Glomerular visceral epithelial cell (primary cell): ENCODE measurements around the gene PIGBOS1.
A peak's percentile ranks its signal among the peaks of the same experiment; 100 is the strongest.
"Not testable (repeated sequence)": the region's sequence is repeated elsewhere in the genome, so short reads cannot be mapped to it uniquely, and the experiment has no call there.

ENCODE experiments used
- DNase-seq: peaks from one replicate; pipeline ENCODE4 v3.0.0-alpha.2; 2016; ENCODE audit errors: extremely low spot score

The PIGBOS1 gene

DNA sequence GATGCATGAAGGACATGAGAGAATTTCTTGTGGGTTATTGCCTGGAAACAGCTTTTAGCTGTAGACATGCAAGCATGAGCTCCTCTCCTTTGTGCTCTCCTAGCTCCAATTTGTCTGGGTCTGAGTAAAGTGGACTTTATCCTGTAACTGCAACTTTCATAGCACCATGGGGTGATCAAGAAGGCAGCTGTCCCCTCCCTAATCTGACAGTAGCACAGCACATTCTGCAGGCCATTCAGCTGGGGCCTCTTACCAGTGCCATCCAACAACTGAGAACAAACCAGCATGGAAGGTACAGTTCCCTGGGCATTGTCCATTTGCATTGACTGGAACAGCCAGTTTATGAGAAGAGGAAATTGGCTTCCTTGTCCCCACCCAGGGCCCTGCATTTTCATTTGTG lies 21.6 kb downstream of the PIGBOS1 start:
- no peak for DNase-seq

DNA sequence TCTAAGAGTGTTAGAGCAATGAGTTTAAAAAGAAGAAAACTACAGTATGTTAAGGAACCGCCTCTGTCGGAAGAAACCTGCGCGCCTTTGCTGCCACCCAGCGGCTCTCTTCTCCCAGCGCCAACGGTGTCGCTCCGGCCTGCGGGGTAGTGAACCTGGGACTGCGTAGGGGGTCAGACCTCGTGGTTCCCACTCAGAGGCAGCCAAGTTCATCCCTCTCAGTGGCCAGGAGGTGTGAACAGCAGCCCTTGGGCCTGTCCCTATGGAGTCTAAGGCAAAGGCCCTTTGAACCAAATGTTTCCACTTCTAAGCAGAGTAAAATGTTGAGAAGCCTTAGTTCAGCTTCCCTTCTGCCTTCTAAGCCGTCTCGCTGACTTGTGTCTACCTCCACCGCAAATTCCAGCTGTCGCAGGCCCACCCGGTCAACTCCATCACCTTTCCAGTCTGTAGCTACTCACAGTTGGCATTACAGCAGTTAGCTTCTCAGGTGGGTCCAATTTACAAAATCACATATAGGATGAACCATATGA lies 28.3 kb downstream of the PIGBOS1 start:
- peak; percentile 82 for DNase-seq

DNA sequence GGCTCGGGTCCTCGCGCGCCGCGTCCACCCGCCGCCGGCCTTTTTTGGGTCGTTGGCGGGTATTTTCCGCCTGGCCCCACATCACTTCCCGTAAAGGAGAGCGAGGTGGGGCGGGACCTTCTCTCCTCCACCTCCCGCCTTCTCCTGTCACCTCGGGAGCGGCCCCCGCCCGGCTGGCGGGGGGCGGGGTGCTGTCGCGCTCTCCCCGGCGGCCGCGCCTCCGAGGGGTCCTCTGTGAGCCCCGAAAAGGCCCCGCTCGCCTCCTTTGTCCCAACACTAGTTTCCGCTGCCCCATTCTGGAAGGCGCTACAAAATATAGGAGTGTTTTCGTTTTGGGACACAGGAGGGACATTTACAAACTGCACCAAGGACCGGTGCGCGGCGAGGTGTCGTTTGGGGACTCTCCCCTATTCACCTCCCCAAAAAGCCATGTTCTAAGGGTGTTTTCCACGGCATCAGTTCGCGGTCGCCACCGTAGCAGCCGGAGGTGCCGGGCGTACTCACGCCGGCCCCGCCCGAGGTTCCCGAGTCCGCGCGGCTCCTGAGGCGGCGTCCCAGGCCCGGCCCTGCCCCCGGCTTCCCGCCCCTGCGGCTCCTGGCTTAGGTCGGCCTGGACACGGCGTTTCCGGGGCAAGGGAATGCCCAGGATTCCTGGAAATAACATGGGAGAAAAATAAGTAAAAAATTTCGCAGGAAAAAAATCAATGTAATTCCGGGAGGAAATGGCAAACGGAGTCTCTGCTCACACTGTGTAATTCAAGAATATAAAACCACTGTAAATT lies 29.0 kb downstream of the PIGBOS1 start, which contains the start of gene RAB27A:
TSS of gene RAB27A (minus strand) at position 68 of the 782 bp plus-strand sequence. CDS start 54,879 bp downstream, outside the sequence.
- DNase-seq = peak; percentile 83

DNA sequence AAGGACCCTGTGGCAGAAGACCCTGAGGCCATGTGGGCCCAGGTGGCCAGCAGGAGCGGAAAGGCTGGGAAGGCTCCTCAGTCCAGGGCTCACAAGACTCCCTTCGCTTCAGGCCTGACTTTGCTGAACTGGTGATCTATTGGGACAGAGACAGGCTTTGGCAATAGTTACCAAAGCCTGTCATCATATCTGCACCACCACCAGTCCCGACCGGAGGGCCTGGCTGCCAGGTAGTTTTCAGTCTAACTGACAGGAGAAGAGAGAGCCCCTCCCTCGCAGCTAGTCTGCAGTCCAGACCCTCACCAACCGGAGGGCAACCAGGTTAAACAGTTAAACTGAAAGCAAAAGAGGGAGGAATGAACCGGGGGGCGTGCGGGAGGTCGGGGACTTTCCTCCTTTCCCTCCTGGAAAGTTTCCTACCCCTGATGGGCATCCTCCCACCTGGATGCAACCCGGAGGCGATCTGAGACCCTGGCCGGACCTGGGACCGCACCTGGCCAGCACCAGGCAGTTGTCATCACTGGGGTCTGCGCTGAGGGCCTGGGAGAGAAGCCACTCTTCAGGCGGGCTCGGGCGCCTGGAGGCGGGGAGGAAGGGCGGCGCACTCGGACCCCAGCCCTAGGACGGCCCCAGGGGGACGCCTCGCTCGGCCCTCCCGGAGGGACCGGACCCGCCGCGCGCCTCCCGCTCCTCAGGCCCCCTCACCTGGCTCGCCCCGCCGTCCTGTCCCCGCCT lies 29.7 kb downstream of the PIGBOS1 start:
- peak; percentile 30 for DNase-seq

DNA sequence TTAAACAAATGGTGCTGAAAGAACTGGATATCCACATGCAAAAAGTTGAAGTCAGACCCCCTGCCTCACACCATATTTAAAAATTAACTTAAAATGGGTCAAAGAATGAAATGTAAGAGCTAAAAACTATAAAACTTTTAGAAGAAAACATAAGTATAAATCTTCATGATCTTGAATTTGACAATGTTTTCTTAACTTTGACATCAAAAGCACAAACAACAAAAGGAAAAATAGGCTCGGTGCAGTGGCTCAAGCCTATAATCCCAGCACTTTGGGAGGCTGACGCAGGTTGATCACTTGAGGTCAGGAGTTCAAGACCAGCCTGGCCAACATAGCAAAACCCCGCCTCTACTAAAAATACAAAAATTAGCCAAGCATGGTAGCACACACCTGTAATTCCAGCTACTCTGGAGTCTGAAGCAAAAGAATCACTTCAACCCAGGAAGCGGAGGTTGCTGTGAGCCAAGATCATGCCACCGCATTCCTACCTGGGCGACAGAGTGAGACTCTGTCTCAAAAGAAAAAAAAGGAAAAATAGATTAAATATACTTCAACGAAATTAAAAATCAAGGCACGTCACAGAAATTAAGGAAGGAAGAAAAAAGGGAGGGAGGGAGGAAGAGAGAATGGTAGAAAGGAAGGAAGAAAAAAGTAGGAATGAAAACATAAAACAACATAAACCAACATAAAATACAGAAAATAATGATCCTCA lies 30.8 kb downstream of the PIGBOS1 start:
- DNase-seq = no peak

DNA sequence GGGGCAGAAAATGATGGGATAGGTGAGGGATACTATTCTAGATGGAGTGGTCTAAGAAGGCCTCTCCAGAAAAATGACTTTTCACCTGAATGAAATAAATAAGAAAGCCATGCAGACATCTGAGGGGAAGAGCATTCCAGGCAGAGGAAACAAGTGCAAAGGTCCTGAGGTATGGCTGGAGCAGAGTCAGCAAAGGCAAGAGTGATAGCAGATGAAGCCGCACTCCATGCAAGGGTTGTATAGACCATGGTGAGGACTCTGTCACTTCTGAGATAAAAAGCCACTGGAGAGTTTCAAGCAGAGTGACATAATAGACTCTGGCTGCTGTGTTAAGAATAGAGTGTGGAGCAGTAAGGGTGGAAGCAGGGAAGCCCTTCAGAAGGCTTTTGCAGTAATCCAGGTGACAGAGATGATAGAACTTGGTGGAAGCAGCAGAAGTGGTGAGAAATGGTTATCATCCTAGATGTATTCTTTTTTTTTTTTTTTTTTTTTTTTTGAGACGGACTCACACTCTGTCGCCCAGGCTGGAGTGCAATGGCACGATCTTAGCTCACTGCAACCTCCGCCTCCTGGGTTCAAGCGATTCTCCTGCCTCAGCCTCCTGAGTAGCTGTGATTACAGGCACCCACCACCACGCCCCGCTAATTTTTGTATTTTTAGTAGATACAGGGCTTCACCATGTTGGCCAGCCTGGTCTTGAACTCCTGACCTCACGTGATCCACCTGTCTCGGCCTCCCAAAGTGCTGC lies 32.3 kb downstream of the PIGBOS1 start:
- DNase-seq = not testable (repeated sequence)

DNA sequence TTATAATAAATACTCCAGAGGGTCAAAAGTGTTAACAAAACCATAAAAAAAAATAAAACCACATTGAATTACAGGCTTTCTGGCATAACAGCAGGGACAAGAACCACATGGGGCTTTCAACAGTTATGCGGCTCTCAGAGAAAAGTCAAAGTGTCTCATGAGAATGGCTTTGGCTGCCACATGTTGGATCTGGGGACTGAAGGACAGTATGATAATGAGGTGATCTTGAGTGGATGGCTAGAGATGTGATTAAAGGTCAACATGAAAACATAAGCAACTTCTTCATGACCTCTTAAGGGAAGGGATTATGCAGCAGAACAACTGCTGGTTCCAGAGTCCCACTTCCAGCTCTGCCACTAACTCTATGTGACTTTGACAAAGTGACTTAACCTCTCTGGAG lies 34.5 kb downstream of the PIGBOS1 start:
- DNase-seq = no peak

DNA sequence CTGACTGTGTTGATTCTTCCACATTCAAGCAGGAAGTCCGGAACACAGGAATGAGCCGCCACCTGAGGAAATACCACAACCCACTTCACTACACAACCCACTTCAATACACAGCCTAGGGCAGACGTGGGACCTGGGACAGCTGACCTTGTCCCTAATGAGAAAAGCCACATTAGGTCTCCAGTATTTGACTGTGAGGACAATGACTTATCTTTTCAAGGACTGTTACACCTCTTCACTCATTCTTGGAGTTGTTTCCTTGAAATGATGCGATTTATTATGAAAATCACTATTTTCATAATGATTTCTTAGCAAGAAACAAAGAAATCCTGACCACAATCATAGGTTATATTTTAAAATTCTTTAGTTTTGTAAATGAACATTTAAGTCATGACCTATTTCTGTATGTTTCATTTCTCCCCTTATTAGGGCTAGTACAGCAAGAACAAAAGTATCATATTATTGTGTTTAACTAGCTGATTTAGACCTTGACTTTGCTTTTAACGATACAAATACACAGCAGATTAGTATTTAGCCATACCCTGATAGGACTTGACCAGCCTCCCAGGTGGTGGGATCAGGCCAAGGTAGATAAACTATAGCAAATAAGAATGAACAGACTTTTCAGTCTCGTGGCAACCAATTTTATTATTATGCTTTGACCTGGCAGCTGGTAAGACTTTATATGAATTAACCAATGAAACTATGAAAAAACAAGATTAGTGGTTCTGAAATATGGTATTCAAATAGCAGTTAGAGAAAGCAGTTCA lies 35.4 kb downstream of the PIGBOS1 start:
- no peak for DNase-seq

DNA sequence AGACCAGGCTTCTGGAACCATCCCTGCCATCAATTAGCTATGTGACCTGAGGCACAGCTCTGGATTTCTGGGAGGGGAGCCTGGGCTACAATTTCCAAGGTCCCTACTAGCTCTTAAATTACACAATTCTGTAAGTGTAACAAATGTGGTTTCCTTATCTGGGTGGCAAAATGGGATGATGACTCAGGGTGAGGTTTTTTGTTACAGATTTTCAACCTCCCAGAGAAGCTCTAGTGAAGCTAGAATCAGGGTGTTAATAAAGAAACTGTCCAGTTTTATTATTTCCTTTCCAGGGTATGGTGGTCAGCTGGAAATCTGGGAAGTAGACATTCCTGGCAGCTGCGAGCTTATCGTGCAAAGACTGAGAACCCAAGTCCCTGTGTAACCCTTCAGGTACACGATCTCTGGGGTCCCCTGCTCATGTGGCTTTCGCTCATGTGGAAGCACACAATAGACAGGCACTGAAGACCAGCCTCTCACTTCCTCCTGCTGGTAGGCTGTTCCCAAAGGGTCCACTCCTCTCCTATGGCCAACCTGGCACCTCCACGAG lies 36.6 kb downstream of the PIGBOS1 start:
- peak; percentile 77 for DNase-seq

DNA sequence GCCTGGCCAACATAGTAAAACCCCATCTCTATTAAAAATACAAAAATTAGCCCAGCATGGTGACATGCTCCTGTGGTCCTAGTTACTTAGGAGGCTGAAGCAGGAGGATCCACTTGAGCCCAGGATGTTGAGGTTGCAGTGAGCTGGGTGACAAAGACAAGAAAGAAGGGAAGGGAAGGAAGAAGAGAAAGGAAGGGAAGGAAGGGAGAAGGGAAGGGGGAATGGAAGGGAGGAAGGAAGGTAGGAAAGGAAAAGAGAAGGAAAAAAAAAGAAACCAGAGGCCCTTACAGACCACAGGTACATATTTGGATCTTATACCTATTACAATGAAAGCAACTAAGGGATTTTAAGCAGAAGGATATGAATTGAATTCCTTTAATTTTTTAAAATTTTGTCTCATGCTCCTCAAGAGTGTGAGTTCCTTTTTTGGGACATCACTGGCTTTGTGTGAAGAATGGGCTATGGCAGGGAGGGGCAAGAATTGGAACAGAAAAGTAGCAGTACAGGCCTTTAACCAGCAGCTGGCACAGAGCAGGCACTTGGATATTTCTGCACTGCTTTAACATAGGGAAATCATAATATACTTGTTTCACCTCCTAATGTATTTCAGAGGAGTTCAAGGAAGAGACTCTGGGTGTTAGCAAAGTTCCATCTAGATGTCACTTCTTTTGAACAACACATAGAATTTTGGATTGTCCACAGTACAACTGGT lies 37.2 kb downstream of the PIGBOS1 start:
- DNase-seq = no peak

DNA sequence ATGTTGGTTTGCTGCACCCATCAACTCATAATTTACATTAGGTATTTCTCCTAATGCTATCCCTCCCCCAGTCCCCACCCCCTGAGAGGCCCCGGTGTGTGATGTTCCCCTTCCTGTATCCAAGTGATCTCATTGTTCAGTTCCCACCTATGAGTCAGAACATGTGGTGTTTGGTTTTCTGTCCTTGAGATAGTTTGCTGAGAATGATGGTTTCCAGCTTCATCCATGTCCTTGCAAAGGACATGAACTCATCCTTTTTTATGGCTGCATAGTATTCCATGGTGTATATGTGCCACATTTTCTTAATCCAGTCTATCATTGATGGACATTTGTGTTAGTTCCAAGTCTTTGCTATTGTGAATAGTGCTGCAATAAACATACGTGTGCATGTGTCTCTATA lies 38.3 kb downstream of the PIGBOS1 start:
- peak; percentile 42 for DNase-seq

DNA sequence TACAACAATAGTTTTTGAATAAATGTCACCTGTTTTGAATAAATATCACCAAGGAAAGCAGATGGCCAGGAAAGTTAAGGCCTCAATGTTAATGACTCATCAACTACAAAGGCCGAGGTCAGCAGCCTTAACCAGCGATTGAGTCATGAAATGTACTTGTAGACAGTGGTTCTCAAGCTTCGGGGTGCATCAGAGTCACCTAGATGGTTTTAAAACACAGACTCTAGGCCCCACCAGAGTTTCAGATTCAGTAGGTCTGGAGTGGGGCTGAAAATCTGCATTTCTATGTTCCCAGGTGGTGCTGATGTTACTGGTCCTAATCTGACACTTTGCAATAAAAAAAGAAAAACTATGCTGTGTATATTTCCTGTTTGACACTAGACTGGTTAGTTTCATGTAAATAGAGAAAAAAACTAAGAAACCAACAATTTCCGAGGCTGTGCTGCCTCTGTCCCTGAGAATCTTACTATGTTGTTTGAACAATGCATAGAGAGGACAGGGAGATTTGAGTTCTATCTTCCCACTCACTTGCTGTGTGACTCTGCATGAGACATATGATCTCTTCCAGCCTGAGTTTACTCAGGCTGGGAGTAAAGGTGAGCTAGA lies 39.1 kb downstream of the PIGBOS1 start:
- DNase-seq = peak; percentile 81

DNA sequence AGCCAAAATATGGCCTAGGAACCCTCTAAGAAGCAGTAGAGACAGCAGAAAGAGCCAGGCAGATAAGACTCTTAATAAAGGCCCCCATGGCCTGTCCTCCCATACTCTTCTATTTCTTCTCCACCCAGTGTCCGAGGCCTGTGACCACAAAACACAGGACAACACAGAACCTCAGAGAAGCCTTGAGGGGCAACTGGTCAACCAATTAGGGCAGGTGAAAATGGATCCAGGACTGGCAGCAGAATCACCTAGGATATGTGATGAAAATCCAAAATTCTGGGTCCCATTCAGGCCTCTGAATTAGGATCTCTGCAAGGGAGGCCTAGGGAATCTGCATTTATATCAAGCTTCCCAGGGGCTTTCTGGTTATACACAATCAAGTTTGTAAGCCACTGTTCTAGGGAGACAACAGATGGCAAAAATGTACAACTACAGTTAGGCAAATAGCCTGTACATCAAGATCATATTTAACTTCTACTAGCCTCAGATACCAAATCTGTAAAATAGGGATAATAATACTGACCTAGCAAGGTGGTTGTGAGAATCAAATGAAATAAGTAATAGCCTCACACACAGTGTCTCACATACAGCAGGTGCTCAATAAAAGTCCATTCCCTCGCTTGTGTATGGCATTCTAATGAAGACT lies 39.7 kb downstream of the PIGBOS1 start:
- no peak for DNase-seq

DNA sequence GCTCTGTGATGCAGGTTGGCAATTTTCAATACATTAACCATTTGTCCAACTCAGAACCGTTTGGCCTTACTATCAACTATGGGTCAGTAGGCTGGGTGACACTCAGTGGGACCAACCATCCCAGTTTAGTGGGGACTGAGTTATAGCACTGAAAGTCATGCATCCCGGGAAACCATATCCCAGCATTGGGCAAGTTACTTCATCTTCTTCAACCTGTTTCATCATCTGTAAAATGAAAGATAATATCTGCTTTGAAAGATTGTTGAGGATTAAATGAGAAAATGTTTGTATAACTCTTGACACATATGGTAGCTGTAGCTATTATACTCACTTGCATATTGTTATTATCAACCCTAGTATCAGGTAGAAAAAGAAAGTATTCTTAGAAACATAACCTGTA lies 41.2 kb downstream of the PIGBOS1 start:
- DNase-seq = no peak

DNA sequence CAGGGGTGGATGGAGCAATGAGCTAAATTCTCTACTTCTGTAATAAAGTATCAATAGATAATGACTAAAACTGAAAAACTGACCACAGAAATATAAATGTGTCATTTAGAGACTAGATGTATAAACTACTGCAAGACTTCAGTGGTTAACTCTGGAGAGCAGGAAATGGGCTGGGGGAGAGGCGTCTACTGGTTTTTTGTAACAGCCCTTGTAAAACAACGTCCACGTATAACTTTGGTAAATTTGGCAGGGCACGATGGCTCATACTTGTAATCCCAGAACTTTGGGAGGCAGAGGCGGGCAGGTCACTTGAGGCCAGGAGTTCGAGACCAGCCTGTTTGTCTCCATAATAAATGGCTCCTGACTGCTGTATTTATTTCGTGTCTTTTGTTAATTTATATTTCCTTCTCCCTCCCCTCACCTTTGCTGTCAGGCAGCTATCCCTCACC lies 41.8 kb downstream of the PIGBOS1 start:
- no peak for DNase-seq

DNA sequence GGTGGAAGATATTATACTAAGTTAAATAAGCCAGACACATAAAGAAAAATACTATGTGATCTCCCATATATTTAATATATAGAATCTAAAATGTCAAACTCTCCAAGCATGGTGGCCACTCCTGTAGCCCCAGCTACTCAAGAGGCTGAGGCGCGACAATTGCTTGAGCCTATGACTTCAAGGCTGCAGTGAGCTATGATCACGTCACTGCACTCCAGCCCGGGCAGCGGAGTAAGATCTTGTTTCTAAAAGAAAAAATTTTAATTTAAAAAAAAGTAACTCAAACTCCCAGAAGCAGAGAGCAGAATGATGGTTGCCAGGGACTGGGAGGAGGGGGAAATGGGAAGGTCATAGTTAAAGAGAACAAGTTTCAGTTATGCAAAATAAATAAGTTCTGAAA lies 42.6 kb downstream of the PIGBOS1 start:
- no peak for DNase-seq

DNA sequence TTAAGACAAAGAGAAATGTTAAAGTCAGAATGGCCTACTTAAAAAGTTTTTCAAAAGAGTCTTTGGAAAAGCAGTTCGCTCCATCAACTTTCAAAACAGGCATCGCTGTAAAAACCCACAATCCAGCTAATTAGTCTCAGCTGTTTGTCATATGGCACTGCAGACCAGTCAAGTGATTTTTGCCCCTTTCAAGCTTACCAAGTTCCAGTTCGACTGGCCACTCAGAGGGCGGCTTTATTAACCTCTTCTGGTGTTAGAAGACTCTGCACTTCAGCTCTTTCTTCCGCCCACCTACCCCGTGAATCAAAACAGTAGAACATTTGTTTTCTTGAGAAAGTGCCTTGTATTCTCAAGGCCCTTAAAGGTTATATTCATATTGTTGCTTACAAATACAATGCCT lies 48.6 kb downstream of the PIGBOS1 start:
- no peak for DNase-seq

DNA sequence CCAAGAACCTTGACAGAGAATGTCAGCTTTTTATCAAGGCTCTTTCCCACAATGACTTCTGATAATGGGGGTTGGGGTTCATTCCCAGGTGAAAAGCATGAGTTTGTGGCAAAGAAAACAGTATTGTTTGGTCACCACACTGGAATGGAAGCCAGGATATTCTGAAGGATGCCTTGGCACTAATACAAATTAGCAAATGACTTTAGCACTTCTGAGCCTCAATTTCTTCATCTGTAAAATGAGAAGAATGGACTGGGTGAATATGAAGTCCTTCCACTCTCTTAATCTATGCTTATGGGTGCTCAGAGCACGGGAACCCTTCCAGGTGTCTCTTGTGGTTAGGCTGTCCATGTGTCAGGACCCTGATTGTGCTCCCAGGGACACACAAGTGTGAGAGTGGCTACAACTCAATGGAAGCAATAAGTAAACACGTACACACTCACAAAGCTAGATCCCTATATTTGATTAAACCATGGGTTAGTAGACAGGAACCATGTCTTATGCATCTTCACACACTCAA lies 50.7 kb downstream of the PIGBOS1 start:
- DNase-seq = no peak
